Hematopoietic multipotent progenitor cell (in vitro differentiated cells): ENCODE data around the gene DTX3L. TPM values are rescaled to one million over a fixed set of nuclear protein-coding genes. Genes with fewer than 3 reads are reported as not detected.

Source experiments
- DNase-seq, 3 donors: peaks; one replicate each; pipeline ENCODE4 v3.0.0-alpha.2; 2011 to 2015; ENCODE audit warnings: low read depth in 2 of 3, low spot score in 2 of 3
- total RNA-seq: library from RNA; depleted of rRNA; stranded (reverse); fragments of >200 nt; gene quantifications from one replicate; pipeline ENCODE4 v1.2.3, GENCODE V29; 2012

Gene DTX3L
- 22.4 TPM for total RNA-seq

GRCh38 chr3:122564155-122564912 is at the start of gene DTX3L, which contains the start of gene PARP9:
Gene DTX3L, plus strand, starts transcription at chr3:122564338. Its CDS starts 89 bp downstream, at chr3:122564427.
Gene PARP9, minus strand, starts transcription at chr3:122564300. Its CDS starts 4,680 bp downstream, at chr3:122559620.
- peak; percentile 46 to 86 (median 85) for DNase-seq

DNA sequence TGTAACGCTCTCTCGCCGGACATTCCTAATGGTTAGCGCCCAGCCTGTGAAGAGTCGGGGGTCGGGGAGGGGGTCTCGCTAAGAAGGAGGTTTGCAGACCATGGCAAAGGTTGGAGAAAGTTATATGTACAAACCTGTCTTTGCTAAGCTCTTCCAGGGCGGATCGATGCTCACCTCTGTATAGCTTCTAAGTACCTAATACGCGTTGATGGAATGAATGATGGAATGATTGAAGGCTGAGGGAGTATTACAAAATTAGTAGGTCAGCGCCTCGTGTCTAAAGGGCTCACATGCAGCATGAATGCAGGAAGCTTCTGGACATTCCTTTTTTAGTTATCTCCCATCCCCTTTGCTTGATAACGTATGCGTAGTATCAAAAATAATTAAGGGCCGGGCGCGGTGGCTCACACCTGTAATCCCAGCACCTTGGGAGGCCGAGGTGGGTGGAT is 49.1 kb upstream of the DTX3L start:
- no peak for DNase-seq

DNA sequence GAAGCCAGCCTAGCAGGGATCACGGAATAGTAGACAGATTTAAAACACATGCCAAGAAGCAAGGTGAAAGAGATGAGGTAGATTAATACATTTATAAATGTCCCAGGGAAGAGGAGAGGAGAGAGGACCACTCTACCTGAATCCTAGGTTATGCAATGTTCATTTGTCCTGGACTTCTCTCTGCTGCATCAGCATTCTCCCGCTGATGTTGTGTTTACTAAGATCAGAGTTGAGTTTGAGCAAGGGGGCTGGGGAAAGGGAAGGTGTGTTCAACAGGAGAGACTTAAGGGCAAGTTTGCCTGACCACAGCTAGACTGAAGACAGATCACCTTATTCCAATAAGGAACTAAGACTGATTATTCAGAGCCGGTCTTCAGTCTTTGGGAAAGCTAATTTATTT is 48.3 kb upstream of the DTX3L start:
- DNase-seq = no peak

GRCh38 chr3:122516846-122517360 is 47.2 kb upstream of the DTX3L start:
- DNase-seq = peak in 1 of 3 donors; percentile 49

- DNase-seq = no peak
Measured at GRCh38 chr3:122519693-122520092, 44.4 kb upstream of the DTX3L start.

DNA sequence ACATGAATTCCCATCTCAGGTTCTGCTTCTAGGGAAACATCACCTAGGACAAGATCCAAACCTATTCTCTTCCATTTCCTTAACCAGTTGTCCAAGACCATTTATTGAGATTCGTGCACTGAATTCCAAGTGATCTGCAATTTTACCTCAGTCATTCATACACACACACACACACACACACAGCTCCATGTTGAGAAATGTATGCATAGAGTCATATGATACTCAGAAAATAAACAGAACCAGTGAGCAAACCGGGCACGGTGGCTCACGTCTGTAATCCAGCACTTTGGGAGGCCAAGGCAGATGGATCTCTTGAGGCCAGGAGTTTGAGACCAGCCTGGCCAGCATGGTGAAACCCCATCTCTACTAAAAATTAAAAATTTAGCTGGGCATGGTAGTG is 43.3 kb upstream of the DTX3L start:
- DNase-seq = no peak

DNA sequence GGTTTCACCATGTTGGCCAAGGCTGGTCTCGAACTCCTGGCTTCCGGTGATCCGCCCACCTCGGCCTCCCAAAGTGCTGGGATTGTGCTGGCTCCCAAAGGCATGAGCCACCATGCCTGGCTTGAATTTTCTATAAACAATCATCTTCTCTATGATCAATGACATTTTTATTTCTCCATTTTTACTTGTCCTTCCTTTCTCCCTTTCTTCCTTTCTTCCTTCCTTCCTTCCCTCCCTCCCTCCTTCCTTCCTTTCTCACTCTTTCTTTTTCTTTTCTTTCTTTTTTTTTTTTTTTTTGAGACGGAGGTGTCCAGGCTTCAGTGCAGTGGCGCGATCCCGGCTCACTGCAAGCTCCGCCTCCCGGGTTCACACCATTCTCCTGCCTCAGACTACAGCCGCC is 40.8 kb upstream of the DTX3L start:
- no peak for DNase-seq

- no peak for DNase-seq
Measured at GRCh38 chr3:122530164-122530563, 34.0 kb upstream of the DTX3L start.

GRCh38 chr3:122533480-122533879 is 30.7 kb upstream of the DTX3L start:
- no peak for DNase-seq

- DNase-seq = no peak
Measured at GRCh38 chr3:122533931-122534334, 30.2 kb upstream of the DTX3L start.

DNA sequence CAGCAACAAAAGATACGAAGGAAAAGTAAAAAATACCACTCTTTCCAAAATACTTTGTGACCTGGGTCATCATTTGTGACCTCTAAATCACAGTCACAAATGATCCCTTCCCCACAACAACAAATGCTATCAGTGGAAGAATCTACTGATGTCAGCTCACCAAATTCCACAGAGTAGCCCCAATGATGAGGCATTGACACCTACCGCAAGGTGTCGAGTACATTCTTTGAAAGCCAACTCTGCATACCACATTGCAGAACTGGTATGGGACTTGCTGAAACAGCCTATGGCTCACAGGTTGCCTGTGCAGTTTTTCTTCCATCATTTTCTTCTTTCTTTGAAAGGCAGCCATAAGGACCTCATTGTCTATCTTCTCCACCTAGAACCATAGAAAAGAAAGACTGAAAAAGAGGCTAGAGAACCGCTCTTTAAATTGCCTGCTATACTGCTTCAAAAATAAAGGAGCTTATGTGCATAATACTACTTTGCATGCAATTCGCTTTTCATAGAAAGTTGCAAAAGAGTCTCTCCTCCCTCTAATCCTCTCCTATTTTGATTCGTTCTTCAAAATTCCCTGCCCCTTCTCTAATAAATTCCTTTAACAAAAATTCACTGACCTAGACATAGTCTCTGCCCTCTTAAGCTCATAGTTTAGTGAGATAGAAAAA is 28.0 kb upstream of the DTX3L start:
- DNase-seq = no peak

DNA sequence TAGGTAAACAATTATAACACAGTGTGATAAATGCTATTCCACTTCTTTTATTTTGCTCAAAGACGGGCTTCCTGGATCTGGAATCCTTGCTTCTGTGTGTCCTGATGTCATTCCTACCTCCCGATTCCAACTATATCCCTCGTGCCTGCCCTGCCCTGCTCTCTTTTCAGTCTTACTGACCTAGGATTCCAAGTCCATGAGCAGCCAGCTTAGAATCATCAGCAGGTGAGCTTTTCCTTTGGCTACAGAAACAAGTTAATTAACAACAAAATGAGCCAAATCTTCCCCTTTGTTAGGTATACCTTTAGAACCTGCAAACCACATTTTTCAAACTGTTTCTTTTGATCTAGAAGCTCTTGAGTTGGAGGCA is 27.5 kb upstream of the DTX3L start:
- DNase-seq = no peak

DNA sequence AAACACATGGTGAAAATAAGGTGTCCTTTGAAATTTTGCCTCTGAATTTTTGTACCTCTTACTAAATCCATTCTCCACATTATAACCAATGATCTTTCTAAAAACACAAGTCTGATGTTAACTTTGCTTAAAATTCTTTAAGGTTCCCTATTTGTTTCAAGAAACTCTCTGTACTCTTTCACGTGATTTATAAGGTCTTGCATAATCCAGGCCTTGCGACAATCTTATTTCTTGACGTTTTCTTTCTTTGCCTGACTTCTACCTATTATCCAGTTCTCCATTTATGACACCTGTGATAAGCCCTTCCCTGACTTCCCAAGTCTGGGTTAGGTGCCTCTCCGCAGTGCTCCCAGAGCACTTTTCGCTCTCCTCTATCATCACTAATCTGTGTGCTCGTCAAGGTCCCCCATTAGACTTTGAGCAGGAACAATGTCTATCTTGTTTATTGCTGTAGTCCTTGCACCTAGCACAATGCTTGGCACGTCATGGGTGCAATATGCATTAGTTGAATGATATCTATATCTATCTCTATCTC is 25.1 kb upstream of the DTX3L start:
- DNase-seq = no peak

GRCh38 chr3:122546151-122546550 is 18.0 kb upstream of the DTX3L start:
- no peak for DNase-seq

DNA sequence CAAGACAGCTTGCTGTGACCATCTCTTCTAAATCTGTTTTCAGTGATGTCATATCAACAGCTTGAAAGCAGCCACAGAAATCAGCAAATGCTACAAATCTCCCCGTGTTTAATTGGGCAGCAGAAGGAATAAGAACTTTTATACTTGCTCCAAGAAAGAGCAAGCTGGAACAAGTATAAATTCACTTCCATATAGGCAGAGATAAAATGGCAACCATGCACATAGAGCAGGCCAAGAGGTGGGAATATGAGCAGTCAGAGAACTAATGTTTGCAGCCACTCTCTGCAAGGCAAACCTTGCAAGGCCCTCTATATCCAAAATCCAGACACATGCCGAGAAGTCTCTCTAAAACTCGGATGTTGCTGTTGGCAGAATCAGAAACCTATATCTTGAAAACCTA is 16.1 kb upstream of the DTX3L start:
- no peak for DNase-seq

GRCh38 chr3:122548619-122549018 is 15.5 kb upstream of the DTX3L start:
- DNase-seq = no peak

DNA sequence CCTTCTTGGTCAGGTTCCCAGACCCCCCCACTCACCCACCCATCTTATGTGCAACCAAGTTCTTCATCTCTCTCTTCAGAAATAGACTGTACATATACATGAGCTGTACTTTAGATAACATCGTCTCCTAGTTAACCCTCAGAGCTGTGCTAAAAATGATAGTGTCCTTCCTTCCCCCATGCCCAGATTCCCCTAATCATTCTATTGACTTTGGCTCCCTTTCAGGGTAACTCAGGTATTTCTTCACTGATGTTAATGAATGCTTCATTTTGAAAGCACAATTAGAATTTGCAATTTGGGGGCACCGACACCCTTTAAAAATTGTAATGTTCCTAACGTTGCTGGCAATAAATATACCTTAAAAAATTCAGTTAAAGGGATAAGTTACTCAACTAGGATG is 11.0 kb upstream of the DTX3L start:
- DNase-seq = no peak

DNA sequence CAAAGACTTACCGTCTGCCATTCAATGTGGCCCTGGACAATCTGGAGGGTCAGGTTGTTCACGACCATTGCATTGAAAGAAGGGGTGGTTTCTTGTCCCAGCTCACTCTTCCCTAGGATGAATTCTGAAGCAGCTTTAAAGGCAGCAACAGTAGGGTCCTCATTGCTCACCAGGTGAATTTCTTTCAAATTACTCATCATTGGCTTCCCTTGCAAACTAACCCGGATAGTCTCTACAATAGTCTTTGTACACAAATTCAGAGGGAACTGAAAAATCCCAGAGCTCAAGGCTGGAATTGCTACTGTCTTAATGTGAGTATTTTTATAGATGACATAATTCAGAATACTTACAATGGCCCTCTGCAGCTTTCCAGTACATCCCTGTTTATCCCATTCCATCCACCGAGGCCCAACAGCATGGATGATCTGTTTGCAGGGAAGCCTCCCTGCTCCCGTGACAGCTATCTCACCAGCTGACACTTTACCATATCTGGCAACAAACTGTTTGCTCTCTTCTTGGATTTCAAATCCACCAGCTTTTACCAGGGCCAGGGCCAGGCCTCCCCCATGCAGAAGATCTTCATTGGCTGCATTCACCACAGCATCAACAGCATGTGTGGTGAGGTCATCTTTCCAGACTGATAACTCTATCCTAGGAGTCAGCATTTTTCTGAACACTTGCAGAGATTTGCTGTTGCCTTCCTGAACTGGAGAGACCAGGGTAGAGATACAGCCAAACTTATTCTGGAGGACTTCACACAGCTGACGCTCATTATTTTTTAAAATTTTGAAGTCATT is 8.7 kb upstream of the DTX3L start:
- no peak for DNase-seq

GRCh38 chr3:122557356-122557755 is 6.8 kb upstream of the DTX3L start:
- DNase-seq = no peak

DNA sequence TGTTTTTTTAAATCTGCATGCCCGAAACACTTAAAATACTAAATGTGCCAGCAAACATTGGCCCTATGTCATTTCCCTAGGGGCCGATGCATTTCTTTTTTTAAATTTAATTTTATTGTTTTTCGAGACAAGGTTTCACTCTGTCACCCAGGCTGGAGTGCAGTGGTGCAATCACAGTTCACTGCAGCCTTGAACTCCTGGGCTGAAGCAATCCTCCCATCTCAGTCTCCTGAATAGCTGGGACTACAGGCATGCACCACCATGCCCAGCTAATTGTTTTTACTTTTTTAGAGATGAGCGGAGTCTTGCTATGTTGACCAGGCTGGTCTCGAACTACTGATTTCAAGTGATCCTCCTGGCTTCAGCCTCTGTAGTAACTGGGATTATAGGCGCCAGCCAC is 5.5 kb upstream of the DTX3L start:
- DNase-seq = no peak

DNA sequence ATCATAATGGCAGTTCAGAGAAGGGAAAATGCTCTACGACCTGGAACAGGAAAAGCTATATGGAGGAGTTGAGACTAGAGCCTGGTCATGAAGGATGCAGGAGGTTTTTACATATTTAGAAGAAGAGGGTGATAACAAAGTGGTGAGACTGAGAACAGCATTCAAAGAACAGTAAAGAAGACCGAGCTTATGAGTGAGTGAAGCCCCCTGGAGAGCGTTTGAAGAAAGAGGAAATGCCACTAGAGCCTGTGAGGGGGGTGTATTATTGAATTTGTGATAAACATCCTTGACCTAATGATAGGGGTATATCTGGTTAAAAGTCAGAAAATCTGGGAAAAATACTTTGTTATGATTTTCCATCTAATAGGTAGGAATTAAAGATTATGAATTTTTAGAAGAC is 4.2 kb upstream of the DTX3L start:
- DNase-seq = peak in 1 of 3 donors; percentile 41
